Measurements from ENCODE around the gene PRAMEF4. TPM values are rescaled to one million over a fixed set of nuclear protein-coding genes. Genes with fewer than 3 reads are reported as not detected.
"Not testable (repeated sequence)": the region's sequence is repeated elsewhere in the genome, so short reads cannot be mapped to it uniquely, and the experiment has no call there.

Gene PRAMEF4
- total and polyA plus RNA-seq, 2 experiments from 2014 or later, result not detected

DNA sequence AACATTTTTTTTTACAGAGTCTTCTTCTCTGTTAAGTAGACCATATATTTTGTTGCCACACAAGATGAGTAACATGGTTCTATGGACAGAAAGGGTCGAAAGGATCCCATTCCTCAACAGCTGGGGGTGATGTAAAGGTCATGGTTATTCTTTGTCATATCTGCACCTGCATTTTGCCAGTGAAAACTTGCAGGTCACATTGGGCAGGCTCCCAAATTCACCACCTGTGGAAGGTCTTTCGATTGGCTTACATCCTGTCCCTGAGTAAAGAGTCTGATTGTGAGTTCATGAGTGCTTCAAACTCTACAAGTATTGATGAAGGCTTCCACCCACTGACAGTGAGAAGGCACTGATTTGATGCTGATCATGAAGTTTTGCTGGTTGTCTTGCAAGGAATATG, 52.8 kb downstream of the PRAMEF4 start:
- not testable (repeated sequence) for H4K20me1 ChIP-seq (replicated peaks; ENCODE audit: insufficient read depth); H3K36me3 ChIP-seq (ENCODE audit: insufficient read depth); ATAC-seq; H3K79me2 ChIP-seq (replicated peaks; ENCODE audit: insufficient read depth); H3K27ac ChIP-seq (ENCODE audit: low read depth); H3K4me1 Mint-ChIP-seq; DNase-seq (ENCODE audit: low spot score); H3K4me2 ChIP-seq; H3K27ac Mint-ChIP-seq; H3K4me3 Mint-ChIP-seq; H3F3A ChIP-seq (replicated peaks; ENCODE audit: low read depth); H3K9me2 ChIP-seq (ENCODE audit: insufficient read depth); H3K4me1 ChIP-seq (ENCODE audit: insufficient read depth); H2AFZ ChIP-seq; H3K27me3 ChIP-seq (ENCODE audit: insufficient read depth); H3K4me3 ChIP-seq; H3K27me3 Mint-ChIP-seq (ENCODE audit: insufficient read depth, low read depth, poor library complexity)
- Mint-ChIP-seq H3K9me3 (peaks cover 65% of the 10 kb centered on the region), H3K36me3 (ENCODE audit: low read depth) (peaks cover 17% of the 10 kb centered on the region)

GRCh38 chr1:12831310-12831709, 54.7 kb downstream of the PRAMEF4 start, which contains the start of gene PRAMEF11:
Gene PRAMEF11 (minus strand): TSS chr1:12831410. CDS start chr1:12828789, 2,621 bp downstream.
- not testable (repeated sequence) for H3K27me3 Mint-ChIP-seq (ENCODE audit: insufficient read depth, low read depth, poor library complexity); H3K4me2 ChIP-seq; H4K20me1 ChIP-seq (replicated peaks; ENCODE audit: insufficient read depth); H3K4me3 ChIP-seq; H3K4me3 Mint-ChIP-seq; H3K4me1 Mint-ChIP-seq; H2AFZ ChIP-seq; DNase-seq (ENCODE audit: low spot score); H3F3A ChIP-seq (replicated peaks; ENCODE audit: low read depth); H3K36me3 ChIP-seq (ENCODE audit: insufficient read depth); H3K79me2 ChIP-seq (replicated peaks; ENCODE audit: insufficient read depth); H3K27me3 ChIP-seq (ENCODE audit: insufficient read depth); ATAC-seq; H3K4me1 ChIP-seq (ENCODE audit: insufficient read depth); H3K27ac Mint-ChIP-seq; H3K9me2 ChIP-seq (ENCODE audit: insufficient read depth); H3K27ac ChIP-seq (ENCODE audit: low read depth)
- peaks cover 16% of the 10 kb centered on the region for H3K36me3 Mint-ChIP-seq (ENCODE audit: low read depth)
- H3K9me3 Mint-ChIP-seq, result peaks cover 61% of the 10 kb centered on the region

Small RNAs within 50 kb of the gene (small RNA-seq; reads per million reads assigned to genes)
- gene RNU6-1072P (ENCODE audit: low replicate concordance), result not detected

Other genes starting within 250 kb of the PRAMEF4 start
- gene AADACL4, start 242.1 kb downstream of the PRAMEF4 start, total RNA-seq (2014; rRNA removed; shearing (Covaris generic)), result not detected in 2 replicates
- not detected in 2 replicates for gene AADACL4, start 242.1 kb downstream of the PRAMEF4 start, polyA plus RNA-seq (2016; fragmentation: Nextera tagmentation; extraction: Ambion mirVana)
- 1.5 and 2.1 TPM in 2 replicates for gene AADACL3, start 170.1 kb downstream of the PRAMEF4 start, total RNA-seq (2014; rRNA removed; shearing (Covaris generic))
- 0.30 and 0.47 TPM in 2 replicates for gene AADACL3, start 170.1 kb downstream of the PRAMEF4 start, polyA plus RNA-seq (2016; fragmentation: Nextera tagmentation; extraction: Ambion mirVana)
- gene CFAP107, start 140.0 kb downstream of the PRAMEF4 start, total RNA-seq (2014; rRNA removed; shearing (Covaris generic)), result 0.07 TPM in 1 of 2 replicates, not detected in the other
- not detected in 2 replicates for gene CFAP107, start 140.0 kb downstream of the PRAMEF4 start, polyA plus RNA-seq (2016; fragmentation: Nextera tagmentation; extraction: Ambion mirVana)
- not detected in 2 replicates for gene PRAMEF12, start 112.5 kb downstream of the PRAMEF4 start, total RNA-seq (2014; rRNA removed; shearing (Covaris generic))
- not detected in 2 replicates for gene PRAMEF12, start 112.5 kb downstream of the PRAMEF4 start, polyA plus RNA-seq (2016; fragmentation: Nextera tagmentation; extraction: Ambion mirVana)
- gene PRAMEF1, start 94.8 kb downstream of the PRAMEF4 start, total RNA-seq (2014; rRNA removed; shearing (Covaris generic)), result 0.23 TPM in 1 of 2 replicates, not detected in the other
- gene PRAMEF1, start 94.8 kb downstream of the PRAMEF4 start, polyA plus RNA-seq (2016; fragmentation: Nextera tagmentation; extraction: Ambion mirVana), result not detected in 2 replicates
- not detected in 2 replicates for gene PRAMEF11, start 54.8 kb downstream of the PRAMEF4 start, total RNA-seq (2014; rRNA removed; shearing (Covaris generic))
- not detected in 2 replicates for gene PRAMEF11, start 54.8 kb downstream of the PRAMEF4 start, polyA plus RNA-seq (2016; fragmentation: Nextera tagmentation; extraction: Ambion mirVana)
- gene HNRNPCL1, start 37.5 kb downstream of the PRAMEF4 start, total RNA-seq (2014; rRNA removed; shearing (Covaris generic)), result not detected in 2 replicates
- not detected in 2 replicates for gene HNRNPCL1, start 37.5 kb downstream of the PRAMEF4 start, polyA plus RNA-seq (2016; fragmentation: Nextera tagmentation; extraction: Ambion mirVana)
- not detected in 2 replicates for gene PRAMEF2, start 29.1 kb downstream of the PRAMEF4 start, total RNA-seq (2014; rRNA removed; shearing (Covaris generic))
- not detected in 2 replicates for gene PRAMEF2, start 29.1 kb downstream of the PRAMEF4 start, polyA plus RNA-seq (2016; fragmentation: Nextera tagmentation; extraction: Ambion mirVana)
- not detected in 2 replicates for gene PRAMEF10, start 12.1 kb upstream of the PRAMEF4 start, total RNA-seq (2014; rRNA removed; shearing (Covaris generic))
- not detected in 2 replicates for gene PRAMEF10, start 12.1 kb upstream of the PRAMEF4 start, polyA plus RNA-seq (2016; fragmentation: Nextera tagmentation; extraction: Ambion mirVana)
- not detected in 2 replicates for gene PRAMEF7, start 30.4 kb upstream of the PRAMEF4 start, total RNA-seq (2014; rRNA removed; shearing (Covaris generic))
- not detected in 2 replicates for gene PRAMEF7, start 30.4 kb upstream of the PRAMEF4 start, polyA plus RNA-seq (2016; fragmentation: Nextera tagmentation; extraction: Ambion mirVana)
- gene PRAMEF6, start 61.4 kb upstream of the PRAMEF4 start, total RNA-seq (2014; rRNA removed; shearing (Covaris generic)), result not detected in 2 replicates
- not detected in 2 replicates for gene PRAMEF6, start 61.4 kb upstream of the PRAMEF4 start, polyA plus RNA-seq (2016; fragmentation: Nextera tagmentation; extraction: Ambion mirVana)
- gene PRAMEF27, start 170.4 kb upstream of the PRAMEF4 start, total RNA-seq (2014; rRNA removed; shearing (Covaris generic)), result not detected in 2 replicates
- gene PRAMEF27, start 170.4 kb upstream of the PRAMEF4 start, polyA plus RNA-seq (2016; fragmentation: Nextera tagmentation; extraction: Ambion mirVana), result not detected in 2 replicates
- gene HNRNPCL3, start 174.6 kb upstream of the PRAMEF4 start, total RNA-seq (2014; rRNA removed; shearing (Covaris generic)), result not detected in 2 replicates
- gene HNRNPCL3, start 174.6 kb upstream of the PRAMEF4 start, polyA plus RNA-seq (2016; fragmentation: Nextera tagmentation; extraction: Ambion mirVana), result not detected in 2 replicates
- not detected in 2 replicates for gene PRAMEF25, start 184.6 kb upstream of the PRAMEF4 start, total RNA-seq (2014; rRNA removed; shearing (Covaris generic))
- not detected in 2 replicates for gene PRAMEF25, start 184.6 kb upstream of the PRAMEF4 start, polyA plus RNA-seq (2016; fragmentation: Nextera tagmentation; extraction: Ambion mirVana)
- gene HNRNPCL2, start 230.7 kb upstream of the PRAMEF4 start, total RNA-seq (2014; rRNA removed; shearing (Covaris generic)), result not detected in 2 replicates
- gene HNRNPCL2, start 230.7 kb upstream of the PRAMEF4 start, polyA plus RNA-seq (2016; fragmentation: Nextera tagmentation; extraction: Ambion mirVana), result not detected in 2 replicates

All from GM23338 (cell line).